NCI-H1417 treated with DMSO at 0.1 percent for 48 hours (cell line): ENCODE results near the gene NF1.
"Not testable (repeated sequence)": the region's sequence is repeated elsewhere in the genome, so short reads cannot be mapped to it uniquely, and the experiment has no call there.

Source experiments
- DNase-seq: peaks from one replicate; lab custom pipeline; 2025; lab: John Stamatoyannopoulos, UW

Gene NF1

GRCh38 chr17:31328160-31328535 is 233.4 kb downstream of the NF1 start:
- no peak for DNase-seq

GRCh38 chr17:31329221-31329620 is 234.4 kb downstream of the NF1 start:
- DNase-seq, result no peak

GRCh38 chr17:31339906-31340661 is 245.3 kb downstream of the NF1 start:
- DNase-seq, result no peak

DNA sequence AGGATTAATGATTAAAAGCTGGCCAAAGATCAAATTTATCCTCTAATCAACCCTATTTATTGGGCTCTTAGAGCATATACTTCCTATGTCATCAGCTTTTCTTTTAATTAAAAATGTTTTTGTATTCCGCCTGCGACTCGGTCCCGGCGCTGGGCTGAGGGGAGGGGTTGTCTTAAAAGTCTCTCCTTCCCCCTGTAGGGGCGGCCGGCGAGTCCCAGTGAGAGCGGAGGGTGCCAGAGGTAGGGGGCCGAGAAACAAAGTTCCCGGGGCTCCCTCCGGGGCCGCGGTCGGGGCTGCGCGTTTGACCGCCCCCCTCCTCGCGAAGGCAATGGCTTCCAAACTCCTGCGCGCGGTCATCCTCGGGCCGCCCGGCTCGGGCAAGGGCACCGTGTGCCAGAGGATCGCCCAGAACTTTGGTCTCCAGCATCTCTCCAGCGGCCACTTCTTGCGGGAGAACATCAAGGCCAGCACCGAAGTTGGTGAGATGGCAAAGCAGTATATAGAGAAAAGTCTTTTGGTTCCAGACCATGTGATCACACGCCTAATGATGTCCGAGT is 250.5 kb downstream of the NF1 start:
- DNase-seq, result not testable (repeated sequence)

GRCh38 chr17:31349454-31349853 is 254.7 kb downstream of the NF1 start:
- no peak for DNase-seq

- DNase-seq, result no peak
Observed at GRCh38 chr17:31355935-31356334, 261.2 kb downstream of the NF1 start.

DNA sequence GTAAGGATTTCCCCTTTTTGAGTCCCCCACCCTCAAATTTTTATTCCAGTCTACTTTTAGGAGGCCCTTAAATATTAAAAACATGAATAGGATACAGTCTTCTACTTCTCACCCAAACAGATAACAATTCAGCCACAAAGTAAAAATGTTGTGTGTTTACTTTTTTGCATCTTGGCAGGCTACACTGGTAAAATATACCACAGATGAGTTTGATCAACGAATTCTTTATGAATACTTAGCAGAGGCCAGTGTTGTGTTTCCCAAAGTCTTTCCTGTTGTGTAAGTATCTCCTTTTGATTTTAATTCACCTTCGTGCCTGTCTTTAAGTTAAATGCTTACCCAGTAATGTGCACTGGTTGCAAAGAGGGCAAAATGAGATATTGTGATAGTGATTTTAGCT is 262.3 kb downstream of the NF1 start:
- no peak for DNase-seq

- DNase-seq, result no peak
Observed at GRCh38 chr17:31357839-31358394, 263.1 kb downstream of the NF1 start.

DNA sequence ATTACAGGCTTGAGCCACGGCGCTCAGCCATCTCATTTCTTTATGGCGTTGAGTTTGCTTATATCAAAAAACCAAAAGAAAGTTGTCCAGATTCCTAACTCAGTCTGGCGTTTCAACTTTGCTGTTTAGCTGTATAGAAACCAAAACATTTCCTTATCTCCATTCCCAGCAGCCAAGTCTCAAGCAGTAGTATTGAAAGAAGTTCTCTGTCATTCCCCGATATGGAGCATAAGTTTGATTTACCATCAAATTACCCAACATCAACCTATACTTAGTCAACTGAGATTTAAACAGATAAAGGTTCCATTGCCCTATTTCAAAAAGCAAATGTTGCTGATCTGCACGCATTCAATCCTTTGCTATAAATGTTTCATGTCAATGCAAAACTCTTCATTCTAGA is 269.2 kb downstream of the NF1 start:
- DNase-seq, result no peak

DNA sequence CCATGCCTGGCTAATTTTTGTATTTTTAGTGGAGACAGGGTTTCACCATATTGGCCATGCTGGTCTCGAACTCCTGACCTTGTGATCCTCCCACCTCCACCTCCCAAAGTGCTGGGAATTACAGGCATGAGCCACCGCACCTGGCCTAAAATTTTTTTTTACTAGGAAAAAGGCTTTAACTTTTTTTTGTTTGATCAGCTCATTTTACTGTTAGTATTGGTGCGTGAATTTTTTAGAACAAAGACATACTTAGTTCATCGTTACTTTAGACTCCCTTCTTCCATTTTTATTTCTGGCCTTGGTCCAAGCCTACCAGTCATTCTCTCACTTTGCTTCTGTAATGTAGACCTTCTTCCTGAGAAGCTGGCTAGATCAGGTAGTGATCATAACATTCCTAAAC is 271.3 kb downstream of the NF1 start:
- DNase-seq, result no peak

- DNase-seq, result no peak
Observed at GRCh38 chr17:31369266-31369665, 274.5 kb downstream of the NF1 start.

- DNase-seq, result no peak
Observed at GRCh38 chr17:31371511-31372097, 276.8 kb downstream of the NF1 start.

DNA sequence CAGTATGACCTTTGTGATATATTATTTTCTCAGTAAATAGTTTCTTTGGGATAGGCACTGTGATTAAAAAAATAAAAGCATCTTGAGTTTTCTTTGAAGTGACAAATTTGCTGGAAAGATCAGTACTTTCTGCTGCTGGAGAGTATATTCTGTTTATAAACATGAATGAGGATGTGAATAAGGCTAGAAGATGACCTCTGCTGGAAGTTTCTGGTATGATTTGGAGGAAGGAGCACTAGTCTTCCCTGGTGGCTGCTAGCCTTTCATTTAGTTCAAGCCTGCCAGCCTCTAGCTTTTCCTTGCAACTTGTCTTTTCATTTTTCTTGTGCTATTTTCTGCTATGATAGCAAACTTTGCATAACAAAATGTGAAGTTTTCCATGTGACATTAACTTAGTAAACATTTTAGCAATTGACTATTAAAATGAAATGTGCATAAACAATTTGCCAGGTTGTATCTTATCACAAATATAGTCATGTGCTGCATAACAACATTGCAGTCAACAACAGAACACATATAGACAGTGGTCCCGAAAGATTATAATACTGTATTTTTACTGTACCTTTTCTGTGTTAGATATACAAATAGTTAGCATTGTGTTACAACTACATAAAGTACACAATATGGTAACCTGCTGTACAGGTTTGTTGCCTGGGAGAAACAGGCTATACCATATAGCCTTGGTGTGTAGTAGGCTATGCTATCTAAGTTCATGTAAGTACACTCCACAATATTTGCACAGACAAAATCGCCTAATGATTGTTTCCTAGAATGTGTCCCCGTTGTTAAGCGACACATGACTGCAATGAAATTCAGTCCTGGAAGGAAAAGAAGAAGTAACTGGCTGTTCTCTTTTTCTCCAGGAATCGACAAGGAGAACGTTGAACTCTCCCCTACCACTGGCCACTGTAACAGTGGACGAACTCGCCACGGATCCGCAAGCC is 278.6 kb downstream of the NF1 start:
- DNase-seq, result no peak

DNA sequence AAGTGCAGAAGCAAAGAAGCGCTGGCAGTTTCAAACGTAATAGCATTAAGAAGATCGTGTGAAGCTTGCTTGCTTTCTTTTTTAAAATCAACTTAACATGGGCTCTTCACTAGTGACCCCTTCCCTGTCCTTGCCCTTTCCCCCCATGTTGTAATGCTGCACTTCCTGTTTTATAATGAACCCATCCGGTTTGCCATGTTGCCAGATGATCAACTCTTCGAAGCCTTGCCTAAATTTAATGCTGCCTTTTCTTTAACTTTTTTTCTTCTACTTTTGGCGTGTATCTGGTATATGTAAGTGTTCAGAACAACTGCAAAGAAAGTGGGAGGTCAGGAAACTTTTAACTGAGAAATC is 279.3 kb downstream of the NF1 start:
- DNase-seq, result no peak

DNA sequence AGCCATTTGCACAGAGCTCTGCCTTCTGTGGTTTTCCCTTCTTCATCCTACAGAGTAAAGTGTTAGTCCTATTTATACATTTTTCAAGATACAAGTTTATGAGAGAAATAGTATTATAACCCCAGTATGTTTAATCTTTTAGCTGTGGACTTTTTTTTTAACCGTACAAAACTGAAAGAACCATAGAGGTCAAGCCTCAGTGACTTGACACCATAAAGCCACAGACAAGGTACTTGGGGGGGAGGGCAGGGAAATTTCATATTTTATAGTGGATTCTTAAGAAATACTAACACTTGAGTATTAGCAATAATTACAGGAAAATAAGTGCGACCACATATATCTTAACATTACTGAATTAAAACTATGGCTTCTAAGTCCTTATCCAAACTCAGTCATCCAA is 279.7 kb downstream of the NF1 start:
- DNase-seq, result no peak

DNA sequence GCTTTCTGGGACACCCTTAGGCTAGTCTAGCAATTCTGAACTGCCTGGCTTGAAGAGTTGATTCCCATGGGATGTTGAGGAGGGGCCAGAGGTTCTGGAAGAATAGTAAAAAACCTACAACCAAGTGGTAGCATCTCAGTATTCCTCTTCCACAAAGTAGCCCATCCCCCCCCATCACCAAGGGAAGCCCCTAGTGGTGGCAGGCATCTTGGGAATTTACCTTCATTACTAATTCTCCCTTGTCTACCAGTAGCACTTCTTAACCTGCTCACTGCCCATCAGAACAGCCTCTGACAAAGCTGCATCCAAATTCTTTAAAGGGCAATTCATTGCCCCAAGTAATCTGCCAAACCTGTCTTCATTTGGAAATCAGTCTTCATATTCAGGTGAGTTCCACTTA is 283.9 kb downstream of the NF1 start:
- no peak for DNase-seq

DNA sequence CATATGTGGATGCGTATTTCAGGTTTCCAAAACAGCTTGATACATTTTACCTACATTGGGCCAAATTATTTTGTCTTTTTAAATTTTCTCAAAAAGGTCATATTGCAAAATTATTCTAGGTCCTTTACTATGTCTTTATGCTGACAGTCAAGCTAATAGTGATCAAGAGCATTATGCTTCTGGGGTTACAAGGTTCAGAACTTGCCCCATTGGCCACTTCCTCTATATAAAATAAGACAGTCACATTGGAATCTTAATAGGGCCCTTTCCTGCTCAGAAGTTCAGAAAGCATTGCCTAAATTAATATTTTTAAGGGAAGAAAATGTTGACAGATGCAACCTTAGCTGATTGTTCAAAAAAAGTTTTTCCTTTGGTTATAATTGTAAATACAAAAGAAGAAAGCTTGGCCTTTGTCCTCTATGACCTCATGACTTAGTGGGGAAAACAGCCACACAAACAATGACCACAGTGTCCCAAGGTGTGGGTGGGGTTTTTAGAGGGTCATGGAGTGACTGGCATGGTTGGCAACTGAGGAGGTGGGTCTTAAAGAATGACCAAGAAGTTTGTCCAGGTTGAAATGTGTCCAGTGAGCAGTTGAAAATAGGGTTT is 284.9 kb downstream of the NF1 start:
- DNase-seq, result no peak

- no peak for DNase-seq
Observed at GRCh38 chr17:31381165-31381668, 286.4 kb downstream of the NF1 start.

DNA sequence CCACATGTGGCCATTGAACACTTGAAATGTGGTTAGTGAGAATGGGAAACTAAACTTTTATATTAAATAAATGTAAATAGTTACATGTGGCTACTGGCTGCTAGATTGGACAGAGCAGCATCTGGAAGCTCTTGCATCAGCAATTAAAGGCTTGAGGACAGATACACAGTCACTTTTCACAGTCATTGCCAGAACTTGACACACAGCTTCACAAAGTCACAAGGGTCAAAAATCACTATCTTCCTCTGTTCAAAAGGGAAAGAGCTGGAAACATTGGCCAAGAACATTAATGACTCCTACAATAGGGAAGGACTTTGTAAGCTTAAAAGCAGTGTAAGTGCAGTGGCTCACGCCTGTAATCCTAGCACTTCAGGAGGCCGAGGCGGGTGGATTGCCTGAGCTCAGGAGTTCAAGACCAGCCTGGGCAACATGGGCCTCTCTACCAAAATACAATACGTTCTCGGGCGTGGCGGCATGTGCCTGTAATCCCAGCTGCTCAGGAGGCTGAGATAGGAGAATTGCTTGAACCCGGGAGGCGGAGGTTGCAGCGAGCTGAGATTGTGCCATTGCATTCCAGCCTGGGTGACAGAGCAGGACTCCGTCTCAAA is 288.0 kb downstream of the NF1 start:
- not testable (repeated sequence) for DNase-seq

- DNase-seq, result not testable (repeated sequence)
Observed at GRCh38 chr17:31383488-31383887, 288.7 kb downstream of the NF1 start.
